Activated CD8-positive, alpha-beta memory T cell treated with anti-CD3 and anti-CD28 coated beads, Interleukin-2, amount 10 ng/mL, durations not matched to agents 7 days and 5 days (primary cell): ENCODE data around the gene TOR1B. TPM values are rescaled to one million over a fixed set of nuclear protein-coding genes. Genes with fewer than 3 reads are reported as not detected.

Experiments
- total RNA-seq, 2 experiments: library from RNA; stranded (reverse); gene quantifications; one replicate each; pipeline ENCODE4 v1.2.3, GENCODE V29; 2021

The TOR1B gene
- total RNA-seq, 2 experiments from 2014 or later = 30.1 to 31.5 TPM

Other genes starting within 250 kb of the TOR1B start
- not detected for gene C9orf50, start 182.1 kb upstream of the TOR1B start, total RNA-seq
- gene NTMT1, start 177.0 kb upstream of the TOR1B start, total RNA-seq = 10 to 100 TPM; 37.2 to 46.2 TPM
- 10 to 100 TPM; 25.0 to 26.4 TPM for gene ASB6, start 161.0 kb upstream of the TOR1B start, total RNA-seq
- gene PRRX2, start 137.5 kb upstream of the TOR1B start, total RNA-seq = under 1 TPM in 1 of 2 experiments, not detected in 1; 0.28 TPM
- gene PTGES, start 50.1 kb upstream of the TOR1B start, total RNA-seq = not detected
- 10 to 100 TPM; 56.1 to 69.6 TPM for gene TOR1A, start 21.0 kb downstream of the TOR1B start, total RNA-seq
- 10 to 100 TPM; 77.7 to 90.2 TPM for gene C9orf78, start 32.1 kb downstream of the TOR1B start, total RNA-seq
- gene USP20, start 32.3 kb downstream of the TOR1B start, total RNA-seq = 100 to 1,000 TPM; 114 to 155 TPM
- gene FNBP1, start 240.0 kb downstream of the TOR1B start, total RNA-seq = 100 to 1,000 TPM; 153 to 167 TPM